ENCODE results near the gene MICAL2.

Gene MICAL2

GRCh38 chr11:12279672-12280108, 169.3 kb downstream of the MICAL2 start:
- no peak overlapping the region for H3K4me3 ChIP-seq (ENCODE audit: low read depth, low read length)
- H3K4me2 ChIP-seq (ENCODE audit: low read length): no peak overlapping the region
- H3K27me3 ChIP-seq (ENCODE audit: control insufficient read depth, insufficient read depth, low read length): no peaks in the 10 kb centered on the region
- no peak overlapping the region for H3K27ac ChIP-seq
- H3K36me3 ChIP-seq (ENCODE audit: control insufficient read depth, insufficient read depth, low read length): no peaks in the 10 kb centered on the region
- H3K79me2 ChIP-seq: no peaks in the 10 kb centered on the region
- no peak overlapping the region for H2AFZ ChIP-seq
- TF ChIP-seq CTCF (IDR thresholded peaks at IDR 0.05): no peak
- H3K4me1 ChIP-seq: no peaks in the 10 kb centered on the region
- no peaks in the 10 kb centered on the region for H3K9me3 ChIP-seq (ENCODE audit: control insufficient read depth, low read length)
- H3K9ac ChIP-seq: no peak overlapping the region

- Histone ChIP-seq H3K36me3 (ENCODE audit: control insufficient read depth, insufficient read depth, low read length) (no peaks in the 10 kb centered on the region), H3K9ac (no peak overlapping the region), H3K9me3 (ENCODE audit: control insufficient read depth, low read length) (no peaks in the 10 kb centered on the region), H3K4me1 (no peaks in the 10 kb centered on the region), H3K27me3 (ENCODE audit: control insufficient read depth, insufficient read depth, low read length) (no peaks in the 10 kb centered on the region), H3K4me3 (ENCODE audit: low read depth, low read length) (no peak overlapping the region), H3K27ac (no peak overlapping the region), H3K4me2 (ENCODE audit: low read length) (no peak overlapping the region), H3K79me2 (no peaks in the 10 kb centered on the region), H2AFZ (no peak overlapping the region)
- no peak for TF ChIP-seq CTCF (IDR thresholded peaks at IDR 0.05)
Observed at GRCh38 chr11:12280199-12280837, 169.9 kb downstream of the MICAL2 start.

DNA sequence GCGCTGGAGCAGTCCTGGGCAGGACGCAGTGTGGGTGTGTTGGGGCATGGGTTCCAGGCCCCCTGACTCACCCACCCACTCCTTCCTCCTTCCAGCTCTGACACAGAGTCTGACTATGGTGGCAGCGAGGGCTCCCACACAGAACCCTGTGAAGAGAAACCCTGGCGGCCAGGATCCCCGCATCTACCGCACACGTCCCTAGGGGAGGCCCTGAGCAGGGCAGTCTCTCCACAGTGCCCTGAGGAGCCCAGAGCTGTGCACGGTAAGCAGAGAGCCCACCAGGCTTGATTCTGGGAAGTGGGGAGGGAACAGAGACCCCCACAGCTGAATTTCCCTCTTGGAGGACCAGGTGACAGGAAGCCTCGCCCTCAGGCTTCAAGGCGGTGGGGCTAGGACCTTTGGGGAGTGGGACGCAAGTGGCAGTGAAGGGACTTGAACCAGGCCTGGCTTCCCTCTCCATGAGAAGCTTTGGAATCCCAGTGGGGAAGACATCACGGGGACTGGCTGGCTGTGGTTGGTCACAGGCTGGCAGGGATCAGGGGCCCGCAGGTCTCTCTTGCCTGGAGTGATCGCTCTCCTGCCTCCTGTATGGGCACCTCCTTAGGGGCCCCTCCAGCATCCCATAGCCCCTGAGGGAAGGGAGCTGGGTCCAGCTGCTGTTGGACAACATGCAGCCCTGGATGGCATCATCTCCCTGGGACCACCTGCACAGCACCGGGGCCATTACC, 170.6 kb downstream of the MICAL2 start:
- H3K79me2 ChIP-seq: no peaks in the 10 kb centered on the region
- H3K4me3 ChIP-seq (ENCODE audit: low read depth, low read length): no peak overlapping the region
- no peak overlapping the region for H2AFZ ChIP-seq
- no peak overlapping the region for H3K27ac ChIP-seq
- H3K4me1 ChIP-seq: no peaks in the 10 kb centered on the region
- no peak for TF ChIP-seq CTCF (IDR thresholded peaks at IDR 0.05)
- no peaks in the 10 kb centered on the region for H3K36me3 ChIP-seq (ENCODE audit: control insufficient read depth, insufficient read depth, low read length)
- no peak overlapping the region for H3K4me2 ChIP-seq (ENCODE audit: low read length)
- no peak overlapping the region for H3K9ac ChIP-seq
- H3K9me3 ChIP-seq (ENCODE audit: control insufficient read depth, low read length): no peaks in the 10 kb centered on the region
- no peaks in the 10 kb centered on the region for H3K27me3 ChIP-seq (ENCODE audit: control insufficient read depth, insufficient read depth, low read length)

DNA sequence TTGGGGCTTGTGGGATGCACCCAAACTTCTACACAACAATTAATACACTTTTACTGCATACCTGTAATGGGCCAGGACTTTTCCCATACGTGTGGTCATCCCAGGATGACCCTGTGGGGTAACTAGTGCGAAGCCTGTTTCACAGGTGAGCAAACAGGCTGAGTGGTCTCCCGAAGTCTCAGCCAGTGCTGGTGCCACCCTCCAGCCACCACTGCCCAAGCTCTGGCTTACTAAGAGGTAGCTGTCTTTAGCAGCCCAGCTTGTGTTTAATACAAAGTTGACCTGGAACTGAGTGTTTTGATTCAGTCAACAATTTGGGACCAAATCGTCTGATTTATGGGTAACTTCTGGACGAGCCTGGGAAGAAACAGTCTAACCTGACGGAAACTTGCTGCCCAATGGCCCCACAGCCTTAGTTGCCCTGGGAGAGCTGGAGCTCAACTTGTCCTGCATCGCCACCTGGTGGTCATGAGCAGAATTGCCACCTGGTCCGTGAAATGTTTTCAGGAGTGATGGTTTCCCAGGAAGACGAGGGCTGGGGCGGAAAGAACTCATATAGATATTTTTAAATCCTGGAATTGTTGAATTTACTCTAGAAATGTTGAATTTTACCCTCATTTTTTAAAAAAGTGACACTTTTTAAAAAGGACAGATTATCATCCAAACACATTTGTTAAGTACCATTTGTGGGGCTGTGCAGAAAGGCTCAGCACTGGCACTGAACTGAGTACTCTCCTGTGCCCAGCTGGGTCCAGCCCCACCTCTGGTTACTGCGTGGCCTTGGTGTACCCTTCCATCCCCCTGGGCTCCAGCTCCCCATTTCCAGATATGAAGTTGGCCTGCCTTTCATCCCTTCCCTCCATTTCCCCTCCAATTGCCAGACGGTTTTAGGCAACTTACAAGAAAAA, 171.4 kb downstream of the MICAL2 start:
- no peak overlapping the region for H3K27ac ChIP-seq
- no peaks in the 10 kb centered on the region for H3K79me2 ChIP-seq
- peak; percentile 85 for TF ChIP-seq CTCF (IDR thresholded peaks at IDR 0.05)
- H3K36me3 ChIP-seq (ENCODE audit: control insufficient read depth, insufficient read depth, low read length): no peaks in the 10 kb centered on the region
- H3K27me3 ChIP-seq (ENCODE audit: control insufficient read depth, insufficient read depth, low read length): no peaks in the 10 kb centered on the region
- no peak overlapping the region for H3K4me3 ChIP-seq (ENCODE audit: low read depth, low read length)
- H3K9me3 ChIP-seq (ENCODE audit: control insufficient read depth, low read length): no peaks in the 10 kb centered on the region
- H3K4me1 ChIP-seq: no peaks in the 10 kb centered on the region
- no peak overlapping the region for H3K4me2 ChIP-seq (ENCODE audit: low read length)
- no peak overlapping the region for H2AFZ ChIP-seq
- H3K9ac ChIP-seq: no peak overlapping the region

All from parathyroid adenoma (tissue), 2 donors.